Left lung (tissue), 10 donors: ENCODE data around the gene FOXB2. TPM values are rescaled to one million over a fixed set of nuclear protein-coding genes. Genes with fewer than 3 reads are reported as not detected.

Experiments
- ATAC-seq: fragments of 200-7000 bp; cut with Tn5 transposase; one replicate; pipeline ENCODE4 v1.9.1; 2020; ENCODE audit warnings: moderate library complexity
- DNase-seq, 4 donors: peaks; one replicate each; pipeline ENCODE4 v3.0.0-alpha.2; 2013 to 2020
- H3K27ac ChIP-seq, 2 donors: fragments of 200-600 bp; sonication (generic) in 1 of 2; one replicate each; pipeline versions ENCODE4 v1.5.0 to v1.8.0; 2020 to 2021
- H3K27me3 ChIP-seq, 2 donors: fragments of 200-600 bp; sonication (generic) in 1 of 2; one replicate each; pipeline versions ENCODE4 v1.5.0 to v1.8.0; 2020 to 2021
- H3K36me3 ChIP-seq, 2 donors: fragments of 200-600 bp; sonication (generic) in 1 of 2; one replicate each; pipeline versions ENCODE4 v1.5.0 to v1.8.0; 2020 to 2021
- H3K4me1 ChIP-seq, 2 donors: fragments of 200-600 bp; one replicate each; pipeline ENCODE4 v1.8.0; 2021
- H3K4me3 ChIP-seq, 2 donors: fragments of 200-600 bp; sonication (generic) in 1 of 2; one replicate each; pipeline versions ENCODE4 v1.5.0 to v1.8.0; 2020 to 2021; ENCODE audit warnings: mild to moderate bottlenecking in 1 of 2
- H3K9me3 ChIP-seq, 2 donors: fragments of 200-600 bp; sonication (generic) in 1 of 2; one replicate each; pipeline versions ENCODE4 v1.5.0 to v1.8.0; 2020 to 2021
- intact Hi-C, 2 donors: fragments of 100-400 bp; cut with DNase I; formaldehyde crosslinking; loops; one replicate each; pipeline versions ENCODE4 v1.11.2 to v1.14.2; 2022
- polyA plus RNA-seq, 6 donors: library from polyadenylated mRNA; unstranded; fragments of 120-200 nt; gene quantifications; one replicate each; pipeline ENCODE4 v1.2.1, GENCODE V29; 2013; ENCODE audit not compliant: insufficient read length in 6 of 6
- total RNA-seq, 2 donors: library from RNA; stranded (reverse); fragmentation: NEBNext Ultra II Directional; extraction: Animal tissue kit (Norgen Biotek cat#: 25700); gene quantifications; one replicate each; pipeline ENCODE4 v1.2.1, GENCODE V29; 2021
- TF ChIP-seq, protein P1 (sequence below), 2 donors: fragments of 200-600 bp; sonication (generic) in 1 of 2; IDR thresholded peaks; one replicate each; pipeline versions ENCODE4 v1.5.0 to v1.8.0; 2021; ENCODE audit warnings: antibody characterized with exemption in 2 of 2
- donor health status: DM: no; HTN: yes; CAD: no.
- donor health status: DM: no; HTN: no; CAD: no.

FOXB2 gene
- total and polyA plus RNA-seq, 8 donors: not detected

DNA sequence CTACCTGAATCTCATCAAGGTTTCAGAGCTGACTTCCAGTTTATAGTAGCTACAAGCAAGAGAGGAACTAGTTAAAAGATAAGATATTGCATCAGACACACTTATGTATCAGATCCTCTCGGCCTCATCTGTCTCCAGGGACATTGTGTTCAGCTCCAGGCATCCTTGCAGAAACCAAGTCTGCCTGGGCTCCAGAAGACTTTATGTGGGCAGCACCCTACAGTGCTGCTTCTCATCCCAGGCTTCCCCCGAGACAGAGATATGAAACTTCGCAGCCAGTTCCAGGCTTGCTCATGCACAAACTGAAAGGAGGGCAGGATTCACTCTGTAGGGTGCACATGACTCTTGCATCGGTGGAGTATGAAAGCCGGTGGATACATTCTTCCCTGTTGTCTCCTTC is 33.9 kb upstream of the FOXB2 start:
- Histone ChIP-seq H3K4me1 (no peaks in the 10 kb centered on the region), H3K4me3 (no peak overlapping the region), H3K27ac (no peak overlapping the region), H3K9me3 (no peaks in the 10 kb centered on the region), H3K27me3 (peaks cover 0 to 38% of the 10 kb centered on the region in 2 donors), H3K36me3 (no peaks in the 10 kb centered on the region)
- DNase-seq (no peak), ATAC-seq (no peak)
- TF ChIP-seq, protein P1, sequence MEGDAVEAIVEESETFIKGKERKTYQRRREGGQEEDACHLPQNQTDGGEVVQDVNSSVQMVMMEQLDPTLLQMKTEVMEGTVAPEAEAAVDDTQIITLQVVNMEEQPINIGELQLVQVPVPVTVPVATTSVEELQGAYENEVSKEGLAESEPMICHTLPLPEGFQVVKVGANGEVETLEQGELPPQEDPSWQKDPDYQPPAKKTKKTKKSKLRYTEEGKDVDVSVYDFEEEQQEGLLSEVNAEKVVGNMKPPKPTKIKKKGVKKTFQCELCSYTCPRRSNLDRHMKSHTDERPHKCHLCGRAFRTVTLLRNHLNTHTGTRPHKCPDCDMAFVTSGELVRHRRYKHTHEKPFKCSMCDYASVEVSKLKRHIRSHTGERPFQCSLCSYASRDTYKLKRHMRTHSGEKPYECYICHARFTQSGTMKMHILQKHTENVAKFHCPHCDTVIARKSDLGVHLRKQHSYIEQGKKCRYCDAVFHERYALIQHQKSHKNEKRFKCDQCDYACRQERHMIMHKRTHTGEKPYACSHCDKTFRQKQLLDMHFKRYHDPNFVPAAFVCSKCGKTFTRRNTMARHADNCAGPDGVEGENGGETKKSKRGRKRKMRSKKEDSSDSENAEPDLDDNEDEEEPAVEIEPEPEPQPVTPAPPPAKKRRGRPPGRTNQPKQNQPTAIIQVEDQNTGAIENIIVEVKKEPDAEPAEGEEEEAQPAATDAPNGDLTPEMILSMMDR (IDR thresholded peaks at IDR 0.05): no peak
- intact Hi-C loops: no loop called here

DNA sequence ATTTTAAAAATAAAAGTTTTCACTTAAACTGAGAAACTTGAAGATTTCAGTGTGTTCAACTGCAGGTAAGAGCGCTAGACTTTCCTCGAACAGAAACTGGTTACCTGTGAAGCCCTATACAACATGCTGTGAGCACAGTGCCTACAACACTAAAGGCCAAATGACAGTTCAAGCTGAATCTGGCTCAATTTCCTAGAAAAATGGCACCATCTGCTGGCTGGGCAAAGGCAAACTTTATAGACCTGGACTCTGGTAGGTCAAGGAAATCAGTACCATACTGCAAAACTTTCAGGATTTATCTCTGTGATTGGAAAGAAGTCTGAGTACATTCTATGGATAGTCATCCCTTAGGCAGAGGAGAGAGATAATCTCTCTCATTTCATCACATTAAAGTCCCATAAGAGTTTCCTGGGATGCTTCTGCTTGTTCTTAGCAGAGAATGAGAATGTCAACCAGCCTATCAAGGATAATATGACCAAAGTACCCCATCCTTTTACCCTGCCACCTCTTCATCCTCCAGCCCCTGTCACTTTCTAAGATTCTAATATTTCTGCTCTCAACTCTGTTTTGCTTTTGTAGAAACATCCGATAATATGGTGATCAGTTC is 31.8 kb upstream of the FOXB2 start:
- no peaks in the 10 kb centered on the region for H3K4me1 ChIP-seq
- H3K27me3 ChIP-seq: peaks cover 0 to 38% of the 10 kb centered on the region in 2 donors
- TF ChIP-seq, protein P1 (IDR thresholded peaks at IDR 0.05): no peak
- no peak overlapping the region for H3K27ac ChIP-seq
- ATAC-seq (peak; percentile 72), DNase-seq (peak in 1 of 4 donors; percentile 9)
- H3K9me3 ChIP-seq: no peaks in the 10 kb centered on the region
- H3K36me3 ChIP-seq: no peaks in the 10 kb centered on the region
- no peak overlapping the region for H3K4me3 ChIP-seq
- intact Hi-C loops: no loop called here

DNA sequence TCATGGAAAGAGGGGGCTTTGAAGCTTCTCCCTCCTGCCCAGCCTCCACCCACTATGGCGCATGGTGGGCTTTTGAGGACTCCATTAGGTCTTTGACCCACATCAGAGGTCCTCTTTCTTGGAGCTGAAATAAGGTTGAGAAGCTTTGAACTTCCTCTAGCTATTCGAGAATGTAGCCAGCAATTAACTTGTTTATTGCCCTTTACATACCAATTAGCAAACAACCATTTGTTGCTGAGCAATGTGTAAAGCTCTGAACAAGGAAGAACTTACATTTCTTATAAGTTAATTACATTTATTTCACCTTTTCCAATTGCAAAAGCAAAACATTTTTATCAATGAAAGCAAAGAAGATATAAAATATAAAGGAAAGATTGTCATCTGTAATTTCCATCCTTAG is 30.5 kb upstream of the FOXB2 start:
- ATAC-seq: no peak
- Histone ChIP-seq H3K36me3 (no peaks in the 10 kb centered on the region), H3K4me3 (no peak overlapping the region), H3K9me3 (no peaks in the 10 kb centered on the region), H3K27ac (no peak overlapping the region), H3K4me1 (no peaks in the 10 kb centered on the region), H3K27me3 (peaks cover 0 to 38% of the 10 kb centered on the region in 2 donors)
- TF ChIP-seq, protein P1 (IDR thresholded peaks at IDR 0.05): no peak
- intact Hi-C loops: no loop called here
- no peak for DNase-seq

DNA sequence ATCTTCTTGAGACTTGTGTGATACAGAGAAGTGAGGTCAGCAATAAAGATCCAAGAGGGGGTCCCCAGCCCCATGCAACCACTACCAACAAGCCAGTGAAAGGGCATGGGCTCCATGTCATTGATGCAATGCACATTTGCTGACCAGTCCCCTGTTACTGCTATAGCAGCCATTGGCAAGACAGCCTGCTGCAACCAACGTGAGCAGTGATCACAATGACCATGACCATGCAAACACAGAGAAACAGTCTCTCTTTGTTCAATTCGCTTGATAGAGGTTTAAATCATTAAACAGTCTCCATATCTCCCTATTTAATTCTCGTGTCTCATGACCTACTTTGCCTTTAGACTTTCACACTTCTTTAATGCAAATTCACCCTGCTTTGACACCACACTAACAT is 30.0 kb upstream of the FOXB2 start:
- intact Hi-C loops: no loop called here
- no peak for DNase-seq
- ATAC-seq: no peak
- Histone ChIP-seq H3K27ac (no peak overlapping the region), H3K4me3 (no peak overlapping the region), H3K4me1 (no peaks in the 10 kb centered on the region), H3K27me3 (peaks cover 0 to 35% of the 10 kb centered on the region in 2 donors), H3K36me3 (no peaks in the 10 kb centered on the region), H3K9me3 (no peaks in the 10 kb centered on the region)
- TF ChIP-seq, protein P1 (IDR thresholded peaks at IDR 0.05): no peak

DNA sequence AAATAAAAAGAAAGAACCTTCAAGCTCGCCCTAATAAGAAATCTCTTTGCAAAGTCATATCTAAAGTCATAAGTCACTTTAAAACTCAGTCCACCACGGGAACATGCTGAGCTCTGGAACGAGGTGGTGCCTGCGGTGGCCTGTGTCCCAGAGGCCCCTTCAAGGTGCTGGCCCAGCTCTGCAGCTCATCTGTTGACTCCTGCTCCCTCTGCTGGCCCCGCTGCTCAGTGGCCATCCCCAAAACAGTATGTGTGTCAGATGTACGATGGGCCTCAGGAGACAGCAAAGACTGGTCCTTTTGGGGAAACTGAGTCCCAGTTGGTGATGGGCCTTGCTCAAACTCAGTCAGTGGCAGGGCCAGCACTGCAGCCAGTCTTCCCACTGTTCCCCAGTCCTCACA is 22.8 kb upstream of the FOXB2 start:
- ATAC-seq (peak; percentile 55), DNase-seq (no peak)
- intact Hi-C loops: loop anchor here in 1 of 2 donors (10.0 kb wide), 1 partner anchor 182 kb away; no protein-coding TSS in a partner anchor
- Histone ChIP-seq H3K27ac (no peak overlapping the region), H3K4me3 (no peak overlapping the region), H3K27me3 (peaks cover 0 to 24% of the 10 kb centered on the region in 2 donors), H3K36me3 (no peaks in the 10 kb centered on the region), H3K4me1 (no peaks in the 10 kb centered on the region), H3K9me3 (no peaks in the 10 kb centered on the region)
- TF ChIP-seq, protein P1 (IDR thresholded peaks at IDR 0.05): peak in 1 of 2 donors; percentile 21
